Neural cell (in vitro differentiated cells): ENCODE data around the gene PCTP.

Source experiments
- CTCF ChIP-seq: fragments of 450-650 bp; IDR thresholded peaks from 2 replicates; pipeline ENCODE4 v1.5.1; 2014; ENCODE audit warnings: antibody characterized with exemption, mild to moderate bottlenecking, moderate library complexity; ENCODE audit not compliant: poor library complexity, severe bottlenecking
- EP300 ChIP-seq: fragments of 450-650 bp; conservative IDR thresholded peaks from 2 replicates; pipeline ENCODE4 v1.6.1; 2014; ENCODE audit warnings: antibody characterized with exemption, mild to moderate bottlenecking, moderate library complexity; ENCODE audit not compliant: poor library complexity, severe bottlenecking
- EZH2 ChIP-seq: fragments of 200-600, 300-800 bp; shearing (Covaris generic), sonication (generic); IDR thresholded peaks from 2 replicates; pipeline ENCODE4 v1.6.1; 2014; ENCODE audit warnings: antibody characterized with exemption, low read length, borderline replicate concordance, mild to moderate bottlenecking; ENCODE audit not compliant: insufficient read depth, poor library complexity, severe bottlenecking
- MXI1 ChIP-seq: fragments of 450-650 bp; conservative IDR thresholded peaks from 2 replicates; pipeline ENCODE4 v1.6.1; 2014; ENCODE audit warnings: antibody characterized with exemption, mild to moderate bottlenecking; ENCODE audit not compliant: poor library complexity, severe bottlenecking
- POLR2AphosphoS5 ChIP-seq: IDR thresholded peaks from 2 replicates; pipeline ENCODE4 v1.6.1; 2012
- REST ChIP-seq: IDR thresholded peaks from 2 replicates; pipeline ENCODE4 v1.6.1; 2012; ENCODE audit warnings: borderline replicate concordance
- SMC3 ChIP-seq: fragments of 450-650 bp; conservative IDR thresholded peaks from 2 replicates; pipeline ENCODE4 v1.6.1; 2014; ENCODE audit warnings: antibody characterized with exemption, mild to moderate bottlenecking, moderate library complexity; ENCODE audit not compliant: poor library complexity
- TAF1 ChIP-seq: IDR thresholded peaks from 2 replicates; pipeline ENCODE4 v1.6.1; 2012; ENCODE audit warnings: low read depth

GRCh38 chr17:55734128-55734781, 16.6 kb upstream of the PCTP start:
- TF ChIP-seq CTCF (no peak), EZH2 (no peak), SMC3 (no peak), POLR2AphosphoS5 (no peak), MXI1 (no peak), EP300 (no peak), REST (no peak), TAF1 (no peak)
